Myometrial cell (primary cell): ENCODE data around the gene SMARCD2. TPM values are rescaled to one million over a fixed set of nuclear protein-coding genes. Genes with fewer than 3 reads are reported as not detected.

Experiments
- total RNA-seq: library from RNA; depleted of rRNA; stranded (reverse); fragments of >200 nt; gene quantifications from 2 replicates; pipeline ENCODE4 v1.2.3, GENCODE V29; 2015

Gene SMARCD2
- 112 and 129 TPM in 2 replicates for total RNA-seq

GRCh38 chr17:63842540-63843386 is at the start of gene SMARCD2:
TSS of gene SMARCD2 (minus strand) at chr17:63842685. CDS start at chr17:63842674, 11 bp downstream.

GRCh38 chr17:63881935-63882601 is 39.6 kb upstream of the SMARCD2 start, which contains the start of gene GH2:
TSS of gene GH2 (minus strand) at chr17:63881944. CDS start at chr17:63881801, 143 bp downstream.

GRCh38 chr17:63873577-63873976 is 31.1 kb upstream of the SMARCD2 start, which contains the start of gene CSH2:
TSS of gene CSH2 (minus strand) at chr17:63873677. CDS start at chr17:63873614, 63 bp downstream.

GRCh38 chr17:63827002-63827800 is 15.3 kb downstream of the SMARCD2 start, which contains the start of the genes FTSJ3 and PSMC5:
TSS of gene FTSJ3 (minus strand) at chr17:63827663. CDS start at chr17:63826902, 761 bp downstream.
TSS of gene PSMC5 (plus strand) at chr17:63827431. CDS start at chr17:63827491, 60 bp downstream.

Other genes with a start within 250 kb of the SMARCD2 start
- gene TACO1, start 241.8 kb downstream of the SMARCD2 start, total RNA-seq = 28.8 and 32.6 TPM in 2 replicates
- 23.7 and 27.4 TPM in 2 replicates for gene MAP3K3, start 220.3 kb downstream of the SMARCD2 start, total RNA-seq
- 5.5 and 8.0 TPM in 2 replicates for gene LIMD2, start 142.6 kb downstream of the SMARCD2 start, total RNA-seq
- 22.5 and 32.9 TPM in 2 replicates for gene STRADA, start 100.9 kb downstream of the SMARCD2 start, total RNA-seq
- 25.5 and 31.1 TPM in 2 replicates for gene CCDC47, start 69.1 kb downstream of the SMARCD2 start, total RNA-seq
- gene DDX42, start 68.5 kb downstream of the SMARCD2 start, total RNA-seq = 35.5 and 39.2 TPM in 2 replicates
- 61.3 and 66.9 TPM in 2 replicates for gene PSMC5, start 15.3 kb downstream of the SMARCD2 start, total RNA-seq
- gene FTSJ3, start 15.0 kb downstream of the SMARCD2 start, total RNA-seq = 43.4 and 70.3 TPM in 2 replicates
- not detected in 2 replicates for gene CSH2, start 31.0 kb upstream of the SMARCD2 start, total RNA-seq
- not detected in 2 replicates for gene GH2, start 39.3 kb upstream of the SMARCD2 start, total RNA-seq
- not detected in 2 replicates for gene CSH1, start 53.9 kb upstream of the SMARCD2 start, total RNA-seq
- not detected in 2 replicates for gene CSHL1, start 68.6 kb upstream of the SMARCD2 start, total RNA-seq
- not detected in 2 replicates for gene GH1, start 76.2 kb upstream of the SMARCD2 start, total RNA-seq
- gene CD79B, start 89.6 kb upstream of the SMARCD2 start, total RNA-seq = not detected in 2 replicates
- gene SCN4A, start 130.2 kb upstream of the SMARCD2 start, total RNA-seq = 6.4 TPM in 1 of 2 replicates, not detected in the other
- under 0.01 TPM in 1 of 2 replicates, not detected in the other for gene PRR29, start 155.7 kb upstream of the SMARCD2 start, total RNA-seq
- 0.18 TPM in 1 of 2 replicates, not detected in the other for gene ICAM2, start 177.9 kb upstream of the SMARCD2 start, total RNA-seq